BLaER1 treated with 17β-estradiol and CSF1 and Interleukin-3, amounts not matched to agents 10 nM and 100 nM (cell line): Measurements from ENCODE around the gene RNF167.

Experiments
- H3K27ac ChIP-seq, 11 experiments: shearing (Covaris generic); formaldehyde crosslinking; 2 replicates each; pipeline ENCODE4 v1.8.1; 2022
- H3K27me3 ChIP-seq, 11 experiments: shearing (Covaris generic); formaldehyde crosslinking; 2 replicates each; pipeline ENCODE4 v1.8.1; 2022
- H3K36me3 ChIP-seq, 11 experiments: shearing (Covaris generic); formaldehyde crosslinking; 2 replicates each; pipeline ENCODE4 v1.8.1; 2022
- H3K4me1 ChIP-seq, 10 experiments: shearing (Covaris generic); formaldehyde crosslinking; 2 replicates each; pipeline ENCODE4 v1.8.1; 2022
- H3K4me2 ChIP-seq, 11 experiments: shearing (Covaris generic); formaldehyde crosslinking; 2 replicates each; pipeline ENCODE4 v1.8.1; 2022
- H3K4me3 ChIP-seq, 10 experiments: shearing (Covaris generic); formaldehyde crosslinking; 2 replicates each; pipeline ENCODE4 v1.8.1; 2022
- H3K9ac ChIP-seq, 11 experiments: shearing (Covaris generic); formaldehyde crosslinking; 2 replicates each; pipeline ENCODE4 v1.8.1; 2022
- H3K9me3 ChIP-seq, 11 experiments: shearing (Covaris generic); formaldehyde crosslinking; replicated peaks in 1 of 11; 2 replicates each; pipeline ENCODE4 v1.8.1; 2022
- H4K20me1 ChIP-seq, 11 experiments: shearing (Covaris generic); formaldehyde crosslinking; 2 replicates each; pipeline ENCODE4 v1.8.1; 2022
- Cebpa-rat ChIP-seq, 11 experiments: shearing (Covaris generic); IDR thresholded peaks; 2 replicates each; pipeline ENCODE4 v1.8.1; 2022

The RNF167 gene

GRCh38 chr17:4945176-4945943, 5.3 kb downstream of the RNF167 start:
- peaks cover 48 to 63% (median 60%) of the 10 kb centered on the region in 10 experiments for H3K4me1 ChIP-seq
- no peak for TF ChIP-seq Cebpa-rat (IDR thresholded peaks at IDR 0.05)

DNA sequence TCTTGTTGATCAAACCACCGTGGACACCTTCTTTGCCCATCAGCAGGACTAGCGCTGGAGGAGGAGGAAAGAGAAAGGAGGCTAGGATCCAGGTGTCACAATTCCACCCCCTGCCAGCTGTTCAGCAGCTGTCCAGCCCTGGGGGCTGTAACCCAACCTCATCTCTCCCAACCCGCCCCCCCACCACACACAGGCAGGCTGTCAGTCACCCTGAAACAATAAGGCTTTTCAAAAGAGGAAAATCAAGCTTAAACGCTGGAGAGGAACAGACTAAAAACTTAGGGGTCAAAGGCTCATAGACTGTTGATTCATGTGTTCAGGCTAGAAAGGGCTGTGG, 5.8 kb downstream of the RNF167 start:
- H3K36me3 ChIP-seq = peaks cover 49 to 65% (median 59%) of the 10 kb centered on the region in 11 experiments
- peak overlapping the region; percentile 85 to 100 (median 98) for H3K4me3 ChIP-seq
- H4K20me1 ChIP-seq = peaks cover 54 to 74% (median 70%) of the 10 kb centered on the region in 11 experiments
- H3K9ac ChIP-seq = peak overlapping the region; percentile 91 to 100 (median 99)
- no peak for TF ChIP-seq Cebpa-rat (IDR thresholded peaks at IDR 0.05)
- H3K9me3 ChIP-seq = no peaks in the 10 kb centered on the region
- no peaks in the 10 kb centered on the region for H3K27me3 ChIP-seq
- H3K27ac ChIP-seq = peak overlapping the region in 10 of 11 experiments; percentile 70 to 99 (median 98); a peak in 16 of 22 replicates
- peaks cover 54 to 69% (median 66%) of the 10 kb centered on the region in 10 experiments for H3K4me1 ChIP-seq
- peak overlapping the region; percentile 90 to 99 (median 98) for H3K4me2 ChIP-seq

More at GRCh38 chr17:4945176-4945943, 5.3 kb downstream of the RNF167 start:
- H4K20me1 ChIP-seq = peaks cover 54 to 79% (median 70%) of the 10 kb centered on the region in 11 experiments
- peak overlapping the region; percentile 85 to 100 (median 98); a peak in 19 of 20 replicates for H3K4me3 ChIP-seq
- peak overlapping the region; percentile 90 to 99 (median 98) for H3K4me2 ChIP-seq
- H3K9me3 ChIP-seq = no peaks in the 10 kb centered on the region
- H3K27me3 ChIP-seq = no peaks in the 10 kb centered on the region
- peak overlapping the region; percentile 30 to 99 (median 61); a peak in 20 of 22 replicates for H3K27ac ChIP-seq
- H3K9ac ChIP-seq = peak overlapping the region; percentile 91 to 100 (median 99); a peak in 21 of 22 replicates
- H3K36me3 ChIP-seq = peaks cover 49 to 65% (median 59%) of the 10 kb centered on the region in 11 experiments

- H4K20me1 ChIP-seq = peaks cover 54 to 69% (median 66%) of the 10 kb centered on the region in 11 experiments
- no peaks in the 10 kb centered on the region for H3K27me3 ChIP-seq
- H3K4me2 ChIP-seq = peak overlapping the region; percentile 90 to 99 (median 98)
- H3K9ac ChIP-seq = peak overlapping the region; percentile 91 to 100 (median 99)
- H3K4me1 ChIP-seq = peaks cover 55 to 69% (median 66%) of the 10 kb centered on the region in 10 experiments
- peak overlapping the region; percentile 85 to 100 (median 98) for H3K4me3 ChIP-seq
- H3K36me3 ChIP-seq = peaks cover 49 to 65% (median 59%) of the 10 kb centered on the region in 11 experiments
- no peak for TF ChIP-seq Cebpa-rat (IDR thresholded peaks at IDR 0.05)
- no peaks in the 10 kb centered on the region for H3K9me3 ChIP-seq
- H3K27ac ChIP-seq = peak overlapping the region in 10 of 11 experiments; percentile 93 to 99 (median 98); a peak in 20 of 22 replicates
These were observed 6.4 kb downstream of the RNF167 start for GRCh38 chr17:4946312-4946976.

DNA sequence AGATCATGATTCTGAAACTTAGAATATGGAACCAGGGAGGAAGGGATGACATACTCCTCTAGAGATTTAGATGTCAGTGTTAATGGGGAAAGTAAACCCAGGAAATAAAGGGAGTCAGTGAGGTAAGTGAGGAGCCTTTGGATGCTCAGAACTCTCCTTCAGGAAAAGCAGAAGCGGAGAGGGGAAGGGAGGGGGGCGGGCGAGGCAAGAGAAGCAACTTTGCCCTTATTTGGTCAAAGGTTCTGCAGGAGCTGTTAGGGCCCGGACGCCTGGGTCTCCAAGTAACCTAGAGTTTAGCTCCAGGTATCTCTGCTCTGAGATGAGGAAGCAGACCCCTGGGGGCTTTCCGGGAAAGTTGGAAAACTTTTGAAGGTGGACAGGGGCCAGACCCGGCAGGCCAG, 6.9 kb downstream of the RNF167 start:
- Histone ChIP-seq H3K9me3 (no peaks in the 10 kb centered on the region), H4K20me1 (peaks cover 51 to 63% (median 61%) of the 10 kb centered on the region in 11 experiments), H3K4me2 (peak overlapping the region; percentile 90 to 99 (median 98)), H3K4me3 (peak overlapping the region; percentile 85 to 100 (median 98)), H3K36me3 (peaks cover 49 to 59% (median 57%) of the 10 kb centered on the region in 11 experiments), H3K4me1 (peaks cover 55 to 69% (median 66%) of the 10 kb centered on the region in 10 experiments), H3K27ac (peak overlapping the region in 10 of 11 experiments; percentile 93 to 99 (median 98); a peak in 21 of 22 replicates), H3K9ac (peak overlapping the region; percentile 91 to 100 (median 99)), H3K27me3 (no peaks in the 10 kb centered on the region)
- TF ChIP-seq Cebpa-rat (IDR thresholded peaks at IDR 0.05) = no peak

DNA sequence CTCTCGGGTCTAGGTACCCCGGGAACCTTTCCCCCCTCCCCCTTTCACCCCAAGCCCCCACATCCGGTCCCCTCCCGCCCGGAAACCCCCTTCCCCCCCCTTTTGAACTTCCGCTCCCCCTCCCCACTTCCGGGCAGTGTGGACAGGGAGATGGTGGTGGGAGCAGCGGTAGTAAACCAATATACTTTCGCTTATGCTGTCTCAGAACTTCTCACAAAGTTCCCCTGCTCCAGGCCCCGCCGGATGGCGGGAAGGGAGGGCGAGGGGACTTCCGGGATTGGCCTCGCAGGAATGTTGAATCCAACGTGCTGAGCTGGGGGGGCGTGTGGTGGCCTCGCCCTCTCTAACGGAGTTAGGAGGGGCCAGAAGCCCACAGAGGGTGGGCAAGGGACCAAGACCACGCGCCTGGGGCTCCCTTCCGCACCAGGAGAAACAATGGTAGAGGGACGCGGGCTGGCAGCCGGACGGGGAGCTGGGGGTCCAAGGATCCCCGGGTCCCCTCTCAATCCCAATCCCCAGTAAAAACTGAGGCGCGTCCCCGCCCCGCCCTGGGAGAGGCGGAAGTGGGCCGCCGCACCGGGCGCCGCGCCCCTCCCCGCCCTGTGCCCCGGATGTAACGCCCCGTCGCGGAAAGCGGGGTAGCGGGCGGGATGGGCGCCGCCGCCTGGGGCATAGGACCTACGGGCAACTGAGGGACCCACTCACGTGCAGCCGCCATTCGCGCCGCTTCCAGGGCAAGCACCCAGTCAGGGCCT, 7.5 kb downstream of the RNF167 start:
- Histone ChIP-seq H3K4me3 (peak overlapping the region; percentile 85 to 100 (median 98)), H3K9ac (peak overlapping the region; percentile 91 to 100 (median 99)), H3K4me1 (peaks cover 55 to 69% (median 65%) of the 10 kb centered on the region in 10 experiments), H3K9me3 (no peaks in the 10 kb centered on the region), H3K27ac (peak overlapping the region; percentile 90 to 99 (median 98)), H4K20me1 (peaks cover 46 to 57% (median 55%) of the 10 kb centered on the region in 11 experiments), H3K36me3 (peaks cover 45 to 53% (median 51%) of the 10 kb centered on the region in 11 experiments), H3K27me3 (no peaks in the 10 kb centered on the region), H3K4me2 (peak overlapping the region; percentile 90 to 99 (median 98))
- TF ChIP-seq Cebpa-rat (IDR thresholded peaks at IDR 0.05) = no peak

- H3K4me1 ChIP-seq = peaks cover 55 to 69% (median 65%) of the 10 kb centered on the region in 10 experiments
These were observed 8.3 kb downstream of the RNF167 start, which contains the start of gene PFN1 for GRCh38 chr17:4948166-4948930. Gene PFN1, minus strand, starts transcription at chr17:4948530. Its CDS starts 136 bp downstream, at chr17:4948394.

DNA sequence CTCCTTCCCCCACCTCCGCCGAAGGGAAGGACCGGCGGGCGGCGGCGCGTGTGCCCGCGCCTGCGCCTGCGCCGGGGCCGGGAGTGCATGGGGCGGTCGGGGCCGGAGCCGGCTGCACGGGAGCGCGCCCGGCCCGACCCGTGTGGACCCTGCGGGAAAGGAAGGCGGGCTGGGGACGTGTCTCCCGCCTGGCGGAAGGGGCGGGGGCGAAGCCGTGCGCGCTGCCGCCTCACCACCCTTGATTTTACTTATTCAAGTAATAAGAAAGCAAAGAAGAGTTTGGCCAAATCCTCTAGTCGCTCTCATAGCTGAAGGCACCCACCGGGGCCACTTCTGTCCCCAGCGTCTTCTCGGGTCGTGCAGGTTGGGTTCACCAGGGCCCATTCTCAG, 8.9 kb downstream of the RNF167 start:
- Histone ChIP-seq H3K4me1 (peaks cover 55 to 69% (median 65%) of the 10 kb centered on the region in 10 experiments), H3K27ac (peak overlapping the region; percentile 91 to 99 (median 98)), H3K4me2 (peak overlapping the region; percentile 79 to 100 (median 98)), H3K36me3 (peaks cover 31 to 40% (median 38%) of the 10 kb centered on the region in 11 experiments), H4K20me1 (peaks cover 33 to 44% (median 41%) of the 10 kb centered on the region in 11 experiments), H3K4me3 (peak overlapping the region; percentile 85 to 100 (median 98)), H3K9me3 (no peaks in the 10 kb centered on the region), H3K9ac (peak overlapping the region; percentile 85 to 100 (median 99)), H3K27me3 (no peaks in the 10 kb centered on the region)
- TF ChIP-seq Cebpa-rat (IDR thresholded peaks at IDR 0.05) = peak in 1 of 11 experiments; percentile 7; a peak in 2 of 22 replicates

More at GRCh38 chr17:4948166-4948930, 8.3 kb downstream of the RNF167 start, which contains the start of gene PFN1:
- Histone ChIP-seq H3K36me3 (peaks cover 37 to 46% (median 44%) of the 10 kb centered on the region in 11 experiments), H3K27me3 (no peaks in the 10 kb centered on the region), H3K4me3 (peak within 1 kb of the TSS; percentile 85 to 100 (median 98)), H3K9ac (peak within 1 kb of the TSS; percentile 91 to 100 (median 99)), H3K27ac (peak within 1 kb of the TSS; percentile 91 to 99 (median 98)), H4K20me1 (peaks cover 39 to 50% (median 47%) of the 10 kb centered on the region in 11 experiments), H3K4me2 (peak within 1 kb of the TSS; percentile 79 to 100 (median 98)), H3K9me3 (no peaks in the 10 kb centered on the region)
- peak in 10 of 11 experiments; percentile 36 to 91 (median 81); a peak in 17 of 22 replicates for TF ChIP-seq Cebpa-rat (IDR thresholded peaks at IDR 0.05)
